GM23338 (cell line): ENCODE results near the gene COPS4. TPM values are rescaled to one million over a fixed set of nuclear protein-coding genes. Genes with fewer than 3 reads are reported as not detected.

Experiments used
- ATAC-seq: fragments of 200-7000 bp; cut with Tn5 transposase; 3 replicates; pipeline ENCODE4 v1.9.1; 2020
- DNase-seq: peaks from one replicate; pipeline ENCODE4 v3.0.0-alpha.2; 2015; ENCODE audit warnings: low spot score
- H2AFZ ChIP-seq: fragments of 200-600 bp; sonication (generic); 2 replicates; pipeline ENCODE4 v1.8.0; 2016; ENCODE audit warnings: antibody characterized with exemption, mild to moderate bottlenecking, moderate library complexity
- H3F3A ChIP-seq: fragments of 200-600 bp; sonication (generic); replicated peaks from 2 replicates; pipeline ENCODE4 v1.8.0; 2017; ENCODE audit warnings: antibody characterized with exemption, mixed run types, low read depth
- H3K27ac ChIP-seq: fragments of 200-600 bp; sonication (generic); 2 replicates; pipeline ENCODE4 v1.6.1; 2016; ENCODE audit warnings: low read depth
- H3K27me3 ChIP-seq: fragments of 200-600 bp; sonication (generic); 2 replicates; pipeline ENCODE4 v1.8.0; 2016; ENCODE audit warnings: mild to moderate bottlenecking, mixed run types, moderate library complexity; ENCODE audit not compliant: insufficient read depth
- H3K36me3 ChIP-seq: fragments of 200-600 bp; sonication (generic); 2 replicates; pipeline ENCODE4 v1.8.0; 2016; ENCODE audit warnings: mild to moderate bottlenecking; ENCODE audit not compliant: insufficient read depth
- H3K4me1 ChIP-seq: fragments of 200-600 bp; sonication (generic); 2 replicates; pipeline ENCODE4 v1.8.0; 2016; ENCODE audit warnings: mild to moderate bottlenecking, moderate library complexity; ENCODE audit not compliant: insufficient read depth
- H3K4me2 ChIP-seq: fragments of 200-600 bp; sonication (generic); 2 replicates; pipeline ENCODE4 v1.7.1; 2017; ENCODE audit warnings: mixed run types
- H3K4me3 ChIP-seq: fragments of 200-600 bp; sonication (generic); 2 replicates; pipeline ENCODE4 v1.6.1; 2016; ENCODE audit warnings: mixed run types
- H3K79me2 ChIP-seq: fragments of 200-600 bp; sonication (generic); replicated peaks from 2 replicates; pipeline ENCODE4 v1.8.0; 2017; ENCODE audit warnings: mild to moderate bottlenecking; ENCODE audit not compliant: insufficient read depth
- H3K9me2 ChIP-seq: fragments of 200-600 bp; sonication (generic); 2 replicates; pipeline ENCODE4 v1.8.0; 2017; ENCODE audit not compliant: insufficient read depth
- H4K20me1 ChIP-seq: fragments of 200-600 bp; sonication (generic); replicated peaks from 2 replicates; pipeline ENCODE4 v1.8.0; 2017; ENCODE audit warnings: mild to moderate bottlenecking; ENCODE audit not compliant: insufficient read depth
- H3K27ac Mint-ChIP-seq: 2 replicates; pipeline ENCODE4 v1.8.0; 2020; ENCODE audit warnings: inconsistent platforms, mild to moderate bottlenecking, moderate library complexity, mixed read lengths
- H3K27me3 Mint-ChIP-seq: 3 replicates; pipeline ENCODE4 v1.8.0; 2022; ENCODE audit warnings: low read depth, mild to moderate bottlenecking, moderate library complexity, mixed read lengths, inconsistent platforms; ENCODE audit not compliant: insufficient read depth, poor library complexity
- H3K36me3 Mint-ChIP-seq: 3 replicates; pipeline ENCODE4 v1.8.0; 2021; ENCODE audit warnings: low read depth, mild to moderate bottlenecking, inconsistent platforms, moderate library complexity, mixed read lengths
- H3K4me1 Mint-ChIP-seq: 3 replicates; pipeline ENCODE4 v1.8.0; 2020; ENCODE audit warnings: mild to moderate bottlenecking, inconsistent platforms, mixed read lengths
- H3K4me3 Mint-ChIP-seq: 3 replicates; pipeline ENCODE4 v1.8.0; 2021; ENCODE audit warnings: moderate library complexity, mild to moderate bottlenecking, inconsistent platforms, mixed read lengths
- H3K9me3 Mint-ChIP-seq: 3 replicates; pipeline ENCODE4 v1.8.0; 2020; ENCODE audit warnings: moderate library complexity, mild to moderate bottlenecking, inconsistent platforms, mixed read lengths
- CREB1 ChIP-seq: fragments of 250-450 bp; sonication (Bioruptor Pico); IDR thresholded peaks from 2 replicates; pipeline ENCODE4 v1.5.0; 2020; ENCODE audit warnings: low read depth, mild to moderate bottlenecking, moderate library complexity
- CTCF ChIP-seq, 2 experiments: fragments of 200-600 bp in 1 of 2; sonication (generic) in 1 of 2; conservative IDR thresholded peaks; 2 replicates each; pipeline versions ENCODE4 v1.5.1 to v1.6.1; 2016 to 2017; ENCODE audit warnings: antibody characterized with exemption in 2 of 2, low read depth in 2 of 2, mild to moderate bottlenecking in 2 of 2, moderate library complexity in 1 of 2
- ETS1 ChIP-seq: IDR thresholded peaks from 2 replicates; pipeline ENCODE4 v1.6.1; 2016; ENCODE audit warnings: antibody characterized with exemption
- JUNB ChIP-seq: IDR thresholded peaks from one replicate; pipeline ENCODE4 v1.6.1; 2016; ENCODE audit warnings: antibody characterized with exemption; ENCODE audit not compliant: unreplicated experiment
- POLR2AphosphoS5 ChIP-seq: IDR thresholded peaks from 2 replicates; pipeline ENCODE4 v1.6.1; 2016; ENCODE audit warnings: antibody characterized with exemption, low read depth
- STAT1 ChIP-seq: IDR thresholded peaks from one replicate; pipeline ENCODE4 v1.6.1; 2016; ENCODE audit warnings: antibody characterized with exemption; ENCODE audit not compliant: unreplicated experiment
- ZNF462 ChIP-seq: fragments of 250-450 bp; sonication (Bioruptor Pico); IDR thresholded peaks from 2 replicates; pipeline ENCODE4 v1.5.0; 2020; ENCODE audit warnings: mild to moderate bottlenecking, moderate library complexity
- polyA plus RNA-seq: library from polyadenylated mRNA; unstranded; fragments of >200 nt; fragmentation: Nextera tagmentation; extraction: Ambion mirVana; gene quantifications from 2 replicates; pipeline ENCODE4 v1.2.1, GENCODE V29; 2016
- total RNA-seq: library from RNA; depleted of rRNA; stranded (reverse); fragments of >200 nt; shearing (Covaris generic); gene quantifications from 2 replicates; pipeline ENCODE4 v1.2.3, GENCODE V29; 2014

COPS4 gene
- total and polyA plus RNA-seq, 2 experiments from 2014 or later, result 23.7 to 46.6 TPM

GRCh38 chr4:83109480-83110222 is 74.7 kb downstream of the COPS4 start:
- ATAC-seq (peak; percentile 82), DNase-seq (peak; percentile 78)
- no peaks in the 10 kb centered on the region for H4K20me1 ChIP-seq
- Mint-ChIP-seq H3K27me3 (peaks cover 23% of the 10 kb centered on the region), H3K4me1 (peaks cover 20% of the 10 kb centered on the region), H3K9me3 (no peaks in the 10 kb centered on the region), H3K4me3 (peak overlapping the region; percentile 81), H3K36me3 (no peaks in the 10 kb centered on the region), H3K27ac (no peak overlapping the region)
- H3K27me3 ChIP-seq, result peaks cover 13% of the 10 kb centered on the region
- TF ChIP-seq ZNF462 (CRISPR knock-in tag) (no peak), POLR2AphosphoS5 (peak; percentile 37)
- H3K36me3 ChIP-seq, result no peaks in the 10 kb centered on the region
- H3K79me2 ChIP-seq, result no peaks in the 10 kb centered on the region
- H3K4me2 ChIP-seq, result peak overlapping the region; percentile 93
- H3K4me3 ChIP-seq, result peak overlapping the region; percentile 75
- H3K4me1 ChIP-seq, result peaks cover 13% of the 10 kb centered on the region
- peak overlapping the region; percentile 100 for H2AFZ ChIP-seq
- H3F3A ChIP-seq, result no peaks in the 10 kb centered on the region
- H3K9me2 ChIP-seq, result no peaks in the 10 kb centered on the region
- H3K27ac ChIP-seq, result no peak overlapping the region

- Histone ChIP-seq H4K20me1 (no peaks in the 10 kb centered on the region), H3K79me2 (no peaks in the 10 kb centered on the region), H3K27me3 (peaks cover 13% of the 10 kb centered on the region), H3K36me3 (no peaks in the 10 kb centered on the region), H3K4me2 (peak overlapping the region; percentile 93), H3K9me2 (no peaks in the 10 kb centered on the region), H3F3A (no peaks in the 10 kb centered on the region), H3K27ac (0 out of 2 replicates have a peak overlapping the region, but pooled peaks have one; percentile 72), H2AFZ (peak overlapping the region; percentile 97), H3K4me3 (peak overlapping the region; percentile 75), H3K4me1 (peaks cover 20% of the 10 kb centered on the region)
- ATAC-seq (peak; percentile 92), DNase-seq (peak; percentile 95)
- Mint-ChIP-seq H3K4me1 (peaks cover 27% of the 10 kb centered on the region), H3K4me3 (peak overlapping the region; percentile 81), H3K36me3 (no peaks in the 10 kb centered on the region), H3K9me3 (no peaks in the 10 kb centered on the region), H3K27me3 (peaks cover 23% of the 10 kb centered on the region), H3K27ac (peak overlapping the region; percentile 56; the same call in 1 of the 2 replicates)
- TF ChIP-seq JUNB (no peak), CTCF (conservative IDR thresholded peaks at IDR 0.05; ENCODE audit: low read depth in 2 of 2) (peak; percentile 72 to 87), CREB1 (no peak), STAT1 (no peak), POLR2AphosphoS5 (peak; percentile 59), ETS1 (no peak)
Observed at GRCh38 chr4:83110223-83110945, 75.4 kb downstream of the COPS4 start.
